H9 (cell line): ENCODE results near the gene PIAS4. TPM values are rescaled to one million over a fixed set of nuclear protein-coding genes. Genes with fewer than 3 reads are reported as not detected.
A peak's percentile ranks its signal among the peaks of the same experiment; 100 is the strongest.

Experiments
- DNase-seq: peaks from one replicate; pipeline ENCODE4 v3.0.0-alpha.2; 2017
- H2AFZ ChIP-seq: one replicate; pipeline ENCODE4 v1.6.1; 2013; ENCODE audit warnings: mild to moderate bottlenecking, low read length, control low read depth, moderate library complexity
- H2AK5ac ChIP-seq: 2 replicates; pipeline ENCODE4 v1.6.1; 2013; ENCODE audit warnings: low read length, control low read depth, mixed read lengths; ENCODE audit not compliant: insufficient read length
- H2BK120ac ChIP-seq: one replicate; pipeline ENCODE4 v1.6.1; 2013; ENCODE audit warnings: low read depth, mild to moderate bottlenecking, low read length, control low read depth, inconsistent platforms; ENCODE audit not compliant: poor library complexity, severe bottlenecking
- H2BK12ac ChIP-seq: 2 replicates; pipeline ENCODE4 v1.6.1; 2013; ENCODE audit warnings: low read length, control low read depth, mixed read lengths, low read depth; ENCODE audit not compliant: insufficient read length
- H2BK15ac ChIP-seq: 2 replicates; pipeline ENCODE4 v1.6.1; 2013; ENCODE audit warnings: low read depth, low read length, control low read depth
- H2BK20ac ChIP-seq: one replicate; pipeline ENCODE4 v1.6.1; 2013; ENCODE audit warnings: low read depth, mild to moderate bottlenecking, low read length, control low read depth, inconsistent platforms; ENCODE audit not compliant: poor library complexity, severe bottlenecking
- H2BK5ac ChIP-seq: 2 replicates; pipeline ENCODE4 v1.6.1; 2013; ENCODE audit warnings: low read length, control low read depth, mixed read lengths; ENCODE audit not compliant: insufficient read length
- H3K14ac ChIP-seq: 2 replicates; pipeline ENCODE4 v1.6.1; 2013; ENCODE audit warnings: low read length, control low read depth; ENCODE audit not compliant: insufficient read depth
- H3K18ac ChIP-seq: 2 replicates; pipeline ENCODE4 v1.6.1; 2013; ENCODE audit warnings: low read depth, mild to moderate bottlenecking, mixed read lengths, low read length, control low read depth; ENCODE audit not compliant: insufficient read length
- H3K23ac ChIP-seq: 2 replicates; pipeline ENCODE4 v1.6.1; 2013; ENCODE audit warnings: low read length, control low read depth, mixed read lengths, low read depth; ENCODE audit not compliant: insufficient read length
- H3K23me2 ChIP-seq: 2 replicates; pipeline ENCODE4 v1.6.1; 2013; ENCODE audit warnings: low read depth, mild to moderate bottlenecking, mixed read lengths, low read length, control low read depth; ENCODE audit not compliant: insufficient read length, poor library complexity, severe bottlenecking
- H3K27ac ChIP-seq: 2 replicates; pipeline ENCODE4 v1.5.1; 2013; ENCODE audit warnings: low read length, control low read depth, mixed read lengths, low read depth; ENCODE audit not compliant: insufficient read length
- H3K27me3 ChIP-seq: 2 replicates; pipeline ENCODE4 v1.6.1; 2013; ENCODE audit warnings: low read length, control low read depth, inconsistent platforms; ENCODE audit not compliant: insufficient read depth
- H3K4ac ChIP-seq: 2 replicates; pipeline ENCODE4 v1.6.1; 2013; ENCODE audit warnings: low read depth, mild to moderate bottlenecking, control low read depth, inconsistent platforms, low read length, moderate library complexity
- H3K4me1 ChIP-seq: 2 replicates; pipeline ENCODE4 v1.6.1; 2013; ENCODE audit warnings: low read length, control low read depth, inconsistent platforms; ENCODE audit not compliant: insufficient read depth
- H3K4me2 ChIP-seq: 2 replicates; pipeline ENCODE4 v1.6.1; 2013; ENCODE audit warnings: low read length, control low read depth, mixed read lengths; ENCODE audit not compliant: insufficient read length, insufficient read depth
- H3K56ac ChIP-seq: 2 replicates; pipeline ENCODE4 v1.6.1; 2013; ENCODE audit warnings: low read depth, mild to moderate bottlenecking, mixed read lengths, low read length, control low read depth; ENCODE audit not compliant: insufficient read length
- H3K79me1 ChIP-seq: 2 replicates; pipeline ENCODE4 v1.6.1; 2013; ENCODE audit warnings: low read depth, mild to moderate bottlenecking, moderate library complexity, low read length, control low read depth, inconsistent platforms; ENCODE audit not compliant: insufficient read depth, poor library complexity, severe bottlenecking
- H3K79me2 ChIP-seq: 2 replicates; pipeline ENCODE4 v1.6.1; 2013; ENCODE audit warnings: low read length, control low read depth, inconsistent platforms; ENCODE audit not compliant: insufficient read depth
- H3K9ac ChIP-seq: 2 replicates; pipeline ENCODE4 v1.6.1; 2013; ENCODE audit warnings: low read length, control low read depth, mixed read lengths; ENCODE audit not compliant: insufficient read length; ENCODE audit errors: extremely low read depth
- H3K9me3 ChIP-seq: one replicate; pipeline ENCODE4 v1.6.1; 2013; ENCODE audit warnings: low read depth, low read length, inconsistent platforms; ENCODE audit not compliant: control insufficient read depth
- H3T11ph ChIP-seq: one replicate; pipeline ENCODE4 v1.6.1; 2013; ENCODE audit warnings: mild to moderate bottlenecking, low read length, control low read depth, inconsistent platforms
- H4K20me1 ChIP-seq: one replicate; pipeline ENCODE4 v1.6.1; 2013; ENCODE audit not compliant: control insufficient read depth, insufficient read length, insufficient read depth
- H4K5ac ChIP-seq: 2 replicates; pipeline ENCODE4 v1.6.1; 2013; ENCODE audit warnings: low read depth, mild to moderate bottlenecking, mixed read lengths, low read length, control low read depth; ENCODE audit not compliant: insufficient read length
- H4K8ac ChIP-seq: replicated peaks from 2 replicates; pipeline ENCODE4 v1.6.1; 2013; ENCODE audit warnings: low read length, control low read depth, mixed read lengths, low read depth; ENCODE audit not compliant: insufficient read length
- H4K91ac ChIP-seq: 2 replicates; pipeline ENCODE4 v1.6.1; 2013; ENCODE audit warnings: low read depth, mild to moderate bottlenecking, moderate library complexity, mixed read lengths, low read length, control low read depth; ENCODE audit not compliant: insufficient read length
- H3K27ac Mint-ChIP-seq, 3 experiments: 2 replicates in 2 of 3; 3 replicates in 1 of 3; pipeline ENCODE4 v1.8.0; 2020 to 2021; ENCODE audit warnings: mixed read lengths in 3 of 3, mild to moderate bottlenecking in 1 of 3, moderate library complexity in 1 of 3
- H3K27me3 Mint-ChIP-seq: 2 replicates; pipeline ENCODE4 v1.8.0; 2021; ENCODE audit warnings: low read depth, mild to moderate bottlenecking, moderate library complexity, mixed read lengths
- H3K36me3 Mint-ChIP-seq, 3 experiments: 2 replicates in 2 of 3; 3 replicates in 1 of 3; pipeline ENCODE4 v1.8.0; 2020 to 2021; ENCODE audit warnings: low read depth in 3 of 3, mixed read lengths in 3 of 3; ENCODE audit not compliant: insufficient read depth in 1 of 3
- H3K4me1 Mint-ChIP-seq, 2 experiments: 2 replicates each; pipeline ENCODE4 v1.8.0; 2020; ENCODE audit warnings: mixed read lengths in 2 of 2
- H3K4me3 Mint-ChIP-seq, 2 experiments: 2 replicates in 1 of 2; 3 replicates in 1 of 2; pipeline ENCODE4 v1.8.0; 2020 to 2021; ENCODE audit warnings: mild to moderate bottlenecking in 2 of 2, mixed read lengths in 2 of 2, moderate library complexity in 1 of 2
- H3K9me3 Mint-ChIP-seq, 2 experiments: 2 replicates in 1 of 2; 3 replicates in 1 of 2; pipeline ENCODE4 v1.8.0; 2020; ENCODE audit warnings: mild to moderate bottlenecking in 2 of 2, mixed read lengths in 2 of 2, moderate library complexity in 1 of 2
- WGBS: extraction: QIAGEN DNeasy Blood & Tissue Kit; methylation state at CpG from one replicate; pipeline ENCODE4 v1.1.7; 2013; ENCODE audit warnings: missing lambda C conversion rate, low lambda C conversion rate, mixed read lengths; ENCODE audit not compliant: insufficient read length; ENCODE audit errors: extremely low coverage; 5-methylcytosine and 5-hydroxymethylcytosine counted together
- total RNA-seq: library from RNA; stranded (reverse); gene quantifications from 2 replicates; pipeline ENCODE4 v1.2.1, GENCODE V29; 2021
- TF ChIP-seq, protein P1 (sequence below): fragments of 200-600 bp; sonication (generic); conservative IDR thresholded peaks from 3 replicates; pipeline ENCODE4 v1.8.0; 2021; ENCODE audit warnings: antibody characterized with exemption, mild to moderate bottlenecking

Gene PIAS4
- total RNA-seq, 1 experiment from 2014 or later, result 52.0 TPM

DNA sequence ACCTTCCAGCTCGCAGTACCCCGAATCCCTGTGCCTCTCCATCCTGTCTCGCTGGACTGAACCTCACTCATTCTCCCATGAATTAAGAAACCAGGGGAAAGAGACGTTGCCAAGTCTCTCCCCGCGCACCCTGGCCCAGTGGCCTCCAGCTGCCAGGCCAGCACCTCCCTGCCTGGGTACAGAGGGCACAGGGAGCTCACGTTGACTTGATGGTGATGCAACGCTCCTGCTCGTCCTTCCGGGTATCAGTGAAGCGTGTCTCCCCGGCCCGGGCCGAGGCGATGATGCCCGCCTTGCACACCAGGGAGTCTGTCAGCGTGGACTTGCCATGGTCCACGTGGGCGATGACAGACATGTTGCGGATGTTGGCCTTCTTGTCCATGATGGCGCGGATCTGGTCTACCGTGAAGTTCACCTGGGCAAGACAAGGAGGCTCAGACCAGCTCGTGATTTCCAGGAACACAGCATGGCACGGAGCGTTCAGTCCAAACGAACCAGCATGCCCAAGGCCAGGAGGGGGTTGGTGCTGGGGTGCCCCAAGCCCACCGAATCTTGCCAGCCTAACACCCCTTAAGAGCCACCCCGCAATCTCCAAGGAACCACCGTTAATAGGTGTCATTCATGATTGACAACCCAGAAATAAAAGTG is 23.5 kb upstream of the PIAS4 start:
- no peak overlapping the region for H2BK20ac ChIP-seq
- H3K27ac ChIP-seq, result no peak overlapping the region
- no peaks in the 10 kb centered on the region for H3K9me3 ChIP-seq
- no peak overlapping the region for H2AFZ ChIP-seq
- no peaks in the 10 kb centered on the region for H3K27me3 ChIP-seq
- no peak overlapping the region for H4K91ac ChIP-seq
- H2BK120ac ChIP-seq, result no peak overlapping the region
- no peak overlapping the region for H3K4ac ChIP-seq
- H2BK15ac ChIP-seq, result no peak overlapping the region
- Mint-ChIP-seq H3K27ac (peak overlapping the region; percentile 98 to 99 (median 99)), H3K4me3 (peak overlapping the region; percentile 97 to 99), H3K36me3 (peaks cover 55 to 61% (median 61%) of the 10 kb centered on the region in 3 experiments), H3K4me1 (peaks cover 37 to 42% of the 10 kb centered on the region in 2 experiments), H3K27me3 (peaks cover 10% of the 10 kb centered on the region), H3K9me3 (no peaks in the 10 kb centered on the region; a peak in 1 of 5 replicates)
- H3K79me1 ChIP-seq, result peaks cover 12% of the 10 kb centered on the region
- H3K23ac ChIP-seq, result no peak overlapping the region
- H3K4me1 ChIP-seq, result no peaks in the 10 kb centered on the region
- H3K56ac ChIP-seq, result no peak overlapping the region
- H2AK5ac ChIP-seq, result no peak overlapping the region
- H3K23me2 ChIP-seq, result peaks cover 25% of the 10 kb centered on the region
- no CpG with 5 or more reads among the region's 30 CpGs for WGBS
- H2BK12ac ChIP-seq, result no peak overlapping the region
- TF ChIP-seq, protein P1, sequence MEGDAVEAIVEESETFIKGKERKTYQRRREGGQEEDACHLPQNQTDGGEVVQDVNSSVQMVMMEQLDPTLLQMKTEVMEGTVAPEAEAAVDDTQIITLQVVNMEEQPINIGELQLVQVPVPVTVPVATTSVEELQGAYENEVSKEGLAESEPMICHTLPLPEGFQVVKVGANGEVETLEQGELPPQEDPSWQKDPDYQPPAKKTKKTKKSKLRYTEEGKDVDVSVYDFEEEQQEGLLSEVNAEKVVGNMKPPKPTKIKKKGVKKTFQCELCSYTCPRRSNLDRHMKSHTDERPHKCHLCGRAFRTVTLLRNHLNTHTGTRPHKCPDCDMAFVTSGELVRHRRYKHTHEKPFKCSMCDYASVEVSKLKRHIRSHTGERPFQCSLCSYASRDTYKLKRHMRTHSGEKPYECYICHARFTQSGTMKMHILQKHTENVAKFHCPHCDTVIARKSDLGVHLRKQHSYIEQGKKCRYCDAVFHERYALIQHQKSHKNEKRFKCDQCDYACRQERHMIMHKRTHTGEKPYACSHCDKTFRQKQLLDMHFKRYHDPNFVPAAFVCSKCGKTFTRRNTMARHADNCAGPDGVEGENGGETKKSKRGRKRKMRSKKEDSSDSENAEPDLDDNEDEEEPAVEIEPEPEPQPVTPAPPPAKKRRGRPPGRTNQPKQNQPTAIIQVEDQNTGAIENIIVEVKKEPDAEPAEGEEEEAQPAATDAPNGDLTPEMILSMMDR, result no peak
- no peak overlapping the region for H2BK5ac ChIP-seq
- H4K8ac ChIP-seq, result no peak overlapping the region
- peak overlapping the region; percentile 94 for H3K4me2 ChIP-seq
- peak overlapping the region; percentile 100 for H3K9ac ChIP-seq
- peak; percentile 29 for DNase-seq
- no peak overlapping the region for H3T11ph ChIP-seq
- H3K14ac ChIP-seq, result no peak overlapping the region
- no peak overlapping the region for H4K5ac ChIP-seq
- no peak overlapping the region for H3K18ac ChIP-seq
- H4K20me1 ChIP-seq, result peaks cover 4% of the 10 kb centered on the region
- H3K79me2 ChIP-seq, result peaks cover 26% of the 10 kb centered on the region
